SK-N-SH treated with all-trans-retinoic acid at 6 μM for 48 hours (cell line): Measurements from ENCODE around the gene COL10A1.
A peak's percentile ranks its signal among the peaks of the same experiment; 100 is the strongest.
"Not testable (repeated sequence)": the region's sequence is repeated elsewhere in the genome, so short reads cannot be mapped to it uniquely, and the experiment has no call there.

Experiments used
- ATAC-seq: fragments of 200-7000 bp; cut with Tn5 transposase; 3 replicates; pipeline ENCODE4 v1.9.1; 2020; ENCODE audit warnings: mild to moderate bottlenecking, moderate library complexity
- BACH2 ChIP-seq: fragments of 250-450 bp; sonication (Bioruptor Pico); IDR thresholded peaks from 2 replicates; pipeline ENCODE4 v1.9.0; 2021; ENCODE audit warnings: mild to moderate bottlenecking, borderline replicate concordance
- CSDC2 ChIP-seq: fragments of 250-450 bp; sonication (Bioruptor Pico); IDR thresholded peaks from 2 replicates; pipeline ENCODE4 v1.5.0; 2020; ENCODE audit warnings: mild to moderate bottlenecking, moderate library complexity
- GLIS3 ChIP-seq: fragments of 250-450 bp; sonication (Bioruptor Pico); IDR thresholded peaks from 2 replicates; pipeline ENCODE4 v1.5.0; 2020; ENCODE audit warnings: mild to moderate bottlenecking, moderate library complexity
- ISL1 ChIP-seq: fragments of 250-450 bp; sonication (Bioruptor Pico); IDR thresholded peaks from 2 replicates; pipeline ENCODE4 v2.1.2; 2022; ENCODE audit warnings: mild to moderate bottlenecking, moderate library complexity
- OSR1 ChIP-seq: fragments of 250-450 bp; sonication (Bioruptor Pico); IDR thresholded peaks from 2 replicates; pipeline ENCODE4 v1.8.0; 2022; ENCODE audit warnings: moderate library complexity, mild to moderate bottlenecking, inconsistent platforms
- PPARA ChIP-seq: fragments of 250-450 bp; sonication (Bioruptor Pico); IDR thresholded peaks from 2 replicates; pipeline ENCODE4 v1.5.0; 2020; ENCODE audit warnings: mild to moderate bottlenecking, borderline replicate concordance
- RARB ChIP-seq: fragments of 250-450 bp; sonication (Bioruptor Pico); IDR thresholded peaks from 2 replicates; pipeline ENCODE4 v1.8.0; 2021; ENCODE audit warnings: mild to moderate bottlenecking, moderate library complexity
- SNAI2 ChIP-seq: fragments of 250-450 bp; sonication (Bioruptor Pico); IDR thresholded peaks from 2 replicates; pipeline ENCODE4 v1.5.0; 2020; ENCODE audit warnings: mild to moderate bottlenecking, moderate library complexity
- TCF4 ChIP-seq: fragments of 250-450 bp; sonication (Bioruptor Pico); IDR thresholded peaks from 2 replicates; pipeline ENCODE4 v1.8.0; 2021; ENCODE audit warnings: mild to moderate bottlenecking, moderate library complexity, borderline replicate concordance
- TOX ChIP-seq: fragments of 250-450 bp; sonication (Bioruptor Pico); IDR thresholded peaks from 2 replicates; pipeline ENCODE4 v1.8.0; 2021; ENCODE audit warnings: mild to moderate bottlenecking, moderate library complexity, borderline replicate concordance
- ZC3H10 ChIP-seq: fragments of 250-450 bp; sonication (Bioruptor Pico); IDR thresholded peaks from 2 replicates; pipeline ENCODE4 v1.5.1; 2021; ENCODE audit warnings: mild to moderate bottlenecking, moderate library complexity
- ZFP3 ChIP-seq: fragments of 250-450 bp; sonication (Bioruptor Pico); IDR thresholded peaks from 2 replicates; pipeline ENCODE4 v1.5.0; 2020; ENCODE audit warnings: mild to moderate bottlenecking, moderate library complexity
- ZFP30 ChIP-seq: fragments of 450-650 bp; formaldehyde crosslinking; IDR thresholded peaks from 2 replicates; pipeline ENCODE4 v1.5.0; 2022; ENCODE audit warnings: mild to moderate bottlenecking, moderate library complexity
- ZNF565 ChIP-seq: fragments of 450-650 bp; formaldehyde crosslinking; conservative IDR thresholded peaks from 2 replicates; pipeline ENCODE4 v1.5.0; 2020; ENCODE audit warnings: low read depth, mild to moderate bottlenecking, moderate library complexity
- ZNF70 ChIP-seq: fragments of 450-650 bp; formaldehyde crosslinking; IDR thresholded peaks from 2 replicates; pipeline ENCODE4 v1.5.0; 2020; ENCODE audit warnings: mild to moderate bottlenecking, moderate library complexity
- ZNF8 ChIP-seq: fragments of 450-650 bp; formaldehyde crosslinking; IDR thresholded peaks from 2 replicates; pipeline ENCODE4 v1.5.0; 2020; ENCODE audit warnings: mild to moderate bottlenecking, moderate library complexity
- TF ChIP-seq, protein P1 (sequence below): fragments of 250-450 bp; sonication (Bioruptor Pico); IDR thresholded peaks from 2 replicates; pipeline ENCODE4 v1.8.0; 2021; ENCODE audit warnings: low read depth, mild to moderate bottlenecking, moderate library complexity, borderline replicate concordance
- TF ChIP-seq, protein P2 (sequence below): fragments of 250-450 bp; sonication (Bioruptor Pico); IDR thresholded peaks from 2 replicates; pipeline ENCODE4 v1.8.0; 2020; ENCODE audit warnings: mild to moderate bottlenecking, moderate library complexity, borderline replicate concordance
- TF ChIP-seq, protein P3 (sequence below): fragments of 250-450 bp; sonication (Bioruptor Pico); IDR thresholded peaks from 2 replicates; pipeline ENCODE4 v1.5.0; 2020; ENCODE audit warnings: mild to moderate bottlenecking, moderate library complexity
- TF ChIP-seq, protein P4 (sequence below): fragments of 250-450 bp; sonication (Bioruptor Pico); IDR thresholded peaks from 2 replicates; pipeline ENCODE4 v1.5.1; 2021; ENCODE audit warnings: mild to moderate bottlenecking, moderate library complexity
- TF ChIP-seq, protein P5 (sequence below): fragments of 250-450 bp; sonication (Bioruptor Pico); IDR thresholded peaks from 2 replicates; pipeline ENCODE4 v1.5.1; 2020; ENCODE audit warnings: low read depth, mild to moderate bottlenecking, moderate library complexity

Gene COL10A1

DNA sequence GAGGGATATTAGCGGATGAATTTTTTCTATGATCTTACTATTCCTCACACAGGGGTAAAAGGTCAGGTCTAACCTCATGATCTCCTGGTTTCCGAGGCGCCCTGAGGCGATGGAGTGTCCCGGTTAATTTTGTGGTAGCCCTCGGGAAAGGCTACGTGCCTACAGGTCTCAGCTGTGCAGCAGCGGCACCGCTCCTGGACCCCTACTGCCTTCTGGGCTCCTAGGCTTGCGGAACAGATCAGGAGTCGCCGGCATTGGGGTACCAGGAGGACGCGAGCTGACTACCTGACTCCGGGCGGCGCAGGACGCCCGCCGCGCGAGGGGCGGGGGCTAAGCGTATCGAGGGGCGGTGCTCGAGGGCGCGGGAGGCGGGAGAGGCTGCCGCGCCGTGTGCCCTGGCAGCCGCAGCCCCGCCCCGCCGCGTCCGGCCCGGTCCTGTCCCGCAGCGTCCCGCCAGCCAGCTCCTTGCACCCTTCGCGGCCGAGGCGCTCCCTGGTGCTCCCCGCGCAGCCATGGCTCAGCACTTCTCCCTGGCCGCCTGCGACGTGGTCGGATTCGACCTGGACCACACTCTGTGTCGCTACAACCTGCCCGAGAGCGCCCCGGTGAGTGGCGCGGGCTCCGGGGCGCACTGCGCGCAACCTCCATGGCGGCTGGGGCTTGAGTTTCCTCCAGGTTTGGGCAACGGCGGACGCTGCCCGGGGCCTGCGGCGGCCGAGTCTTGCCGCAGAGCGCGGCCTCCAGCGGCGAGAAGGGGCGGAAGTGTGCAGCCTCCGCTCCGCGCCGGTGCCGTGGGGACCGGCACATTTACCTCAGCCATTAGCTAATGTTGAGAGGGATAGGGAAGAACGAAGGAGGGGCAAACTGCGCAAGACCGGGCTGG is 25.3 kb downstream of the COL10A1 start, which contains the start of gene NT5DC1:
NT5DC1 (plus strand) TSS at position 435 of the 883 bp plus-strand sequence; CDS start at position 513, 78 bp downstream.
- TF ChIP-seq, protein P1, sequence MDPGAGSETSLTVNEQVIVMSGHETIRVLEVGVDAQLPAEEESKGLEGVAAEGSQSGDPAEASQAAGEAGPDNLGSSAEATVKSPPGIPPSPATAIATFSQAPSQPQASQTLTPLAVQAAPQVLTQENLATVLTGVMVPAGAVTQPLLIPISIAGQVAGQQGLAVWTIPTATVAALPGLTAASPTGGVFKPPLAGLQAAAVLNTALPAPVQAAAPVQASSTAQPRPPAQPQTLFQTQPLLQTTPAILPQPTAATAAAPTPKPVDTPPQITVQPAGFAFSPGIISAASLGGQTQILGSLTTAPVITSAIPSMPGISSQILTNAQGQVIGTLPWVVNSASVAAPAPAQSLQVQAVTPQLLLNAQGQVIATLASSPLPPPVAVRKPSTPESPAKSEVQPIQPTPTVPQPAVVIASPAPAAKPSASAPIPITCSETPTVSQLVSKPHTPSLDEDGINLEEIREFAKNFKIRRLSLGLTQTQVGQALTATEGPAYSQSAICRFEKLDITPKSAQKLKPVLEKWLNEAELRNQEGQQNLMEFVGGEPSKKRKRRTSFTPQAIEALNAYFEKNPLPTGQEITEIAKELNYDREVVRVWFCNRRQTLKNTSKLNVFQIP (CRISPR knock-in tag): no peak
- no peak for TF ChIP-seq ZFP3 (CRISPR knock-in tag)
- TF ChIP-seq, all 23 proteins: peak for 0

DNA sequence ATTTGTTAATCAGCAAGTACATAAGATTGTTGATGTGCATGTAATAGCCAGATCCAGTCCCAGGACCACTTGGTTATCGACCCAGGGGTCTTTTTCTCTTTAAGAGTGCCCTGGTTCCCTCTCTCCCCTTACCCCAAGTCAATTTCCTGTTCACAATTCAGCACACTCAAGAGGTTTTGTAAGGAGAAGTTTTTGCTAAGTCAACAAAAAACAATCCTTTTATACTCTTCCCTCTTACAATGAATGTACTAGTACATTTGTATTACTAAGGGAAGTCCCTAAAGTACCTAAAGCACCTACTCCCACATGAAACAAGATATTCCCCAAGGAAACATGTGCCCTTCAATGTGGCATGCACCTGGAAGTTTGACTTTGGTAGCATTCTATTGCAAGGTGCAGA is 26.9 kb downstream of the COL10A1 start:
- no peak for ATAC-seq
- TF ChIP-seq, protein P2, sequence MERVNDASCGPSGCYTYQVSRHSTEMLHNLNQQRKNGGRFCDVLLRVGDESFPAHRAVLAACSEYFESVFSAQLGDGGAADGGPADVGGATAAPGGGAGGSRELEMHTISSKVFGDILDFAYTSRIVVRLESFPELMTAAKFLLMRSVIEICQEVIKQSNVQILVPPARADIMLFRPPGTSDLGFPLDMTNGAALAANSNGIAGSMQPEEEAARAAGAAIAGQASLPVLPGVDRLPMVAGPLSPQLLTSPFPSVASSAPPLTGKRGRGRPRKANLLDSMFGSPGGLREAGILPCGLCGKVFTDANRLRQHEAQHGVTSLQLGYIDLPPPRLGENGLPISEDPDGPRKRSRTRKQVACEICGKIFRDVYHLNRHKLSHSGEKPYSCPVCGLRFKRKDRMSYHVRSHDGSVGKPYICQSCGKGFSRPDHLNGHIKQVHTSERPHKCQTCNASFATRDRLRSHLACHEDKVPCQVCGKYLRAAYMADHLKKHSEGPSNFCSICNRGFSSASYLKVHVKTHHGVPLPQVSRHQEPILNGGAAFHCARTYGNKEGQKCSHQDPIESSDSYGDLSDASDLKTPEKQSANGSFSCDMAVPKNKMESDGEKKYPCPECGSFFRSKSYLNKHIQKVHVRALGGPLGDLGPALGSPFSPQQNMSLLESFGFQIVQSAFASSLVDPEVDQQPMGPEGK (CRISPR knock-in tag): no peak
- TF ChIP-seq TOX: no peak

More for the DNA sequence above, 25.3 kb downstream of the COL10A1 start, which contains the start of gene NT5DC1:
- peak; percentile 96 for ATAC-seq

DNA sequence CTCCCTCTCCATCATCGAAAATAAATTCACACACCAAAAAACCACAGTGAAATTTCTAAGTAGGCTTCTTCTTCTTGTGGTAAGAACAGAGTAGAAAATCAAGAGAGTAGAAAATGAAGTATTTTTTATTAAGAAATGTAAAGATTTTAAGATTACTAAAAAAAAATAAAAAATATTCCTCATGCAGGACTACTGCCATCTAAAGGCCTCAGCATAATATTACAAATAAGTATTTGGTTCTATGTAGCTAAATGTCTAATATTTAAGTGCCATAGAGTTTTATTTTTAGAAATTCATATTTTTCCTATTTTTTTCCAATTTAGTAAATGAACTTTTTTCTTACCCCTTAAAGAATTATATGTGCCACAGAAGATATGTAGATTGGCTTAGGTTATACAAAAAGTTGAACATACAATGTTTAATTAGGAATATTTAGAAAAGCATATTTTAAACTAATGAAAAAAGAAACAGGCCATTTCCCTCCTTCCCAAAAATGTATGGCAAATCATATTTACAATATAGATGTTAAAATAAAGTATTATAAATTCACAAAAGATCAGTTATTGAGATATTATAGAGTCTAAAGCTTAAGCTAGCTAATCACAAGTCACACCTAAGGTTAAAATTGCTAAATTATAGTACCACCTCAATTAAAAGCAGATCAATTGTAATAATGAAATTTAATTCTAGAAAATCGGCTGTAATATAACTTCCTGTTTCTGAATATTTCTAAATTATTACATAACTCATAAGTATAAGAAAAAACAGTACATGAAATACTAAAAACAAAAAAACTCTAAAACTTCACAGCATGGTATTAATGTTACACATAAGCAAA is 28.7 kb downstream of the COL10A1 start:
- TF ChIP-seq RARB (CRISPR knock-in tag) (no peak), PPARA (CRISPR knock-in tag) (no peak), ZNF565 (no peak), ZC3H10 (no peak), ZNF70 (no peak), CSDC2 (CRISPR knock-in tag) (no peak), SNAI2 (CRISPR knock-in tag) (no peak), ZFP30 (CRISPR knock-in tag) (no peak), TCF4 (no peak), ZFP3 (CRISPR knock-in tag) (no peak), ZNF8 (no peak)
- TF ChIP-seq, protein P3, sequence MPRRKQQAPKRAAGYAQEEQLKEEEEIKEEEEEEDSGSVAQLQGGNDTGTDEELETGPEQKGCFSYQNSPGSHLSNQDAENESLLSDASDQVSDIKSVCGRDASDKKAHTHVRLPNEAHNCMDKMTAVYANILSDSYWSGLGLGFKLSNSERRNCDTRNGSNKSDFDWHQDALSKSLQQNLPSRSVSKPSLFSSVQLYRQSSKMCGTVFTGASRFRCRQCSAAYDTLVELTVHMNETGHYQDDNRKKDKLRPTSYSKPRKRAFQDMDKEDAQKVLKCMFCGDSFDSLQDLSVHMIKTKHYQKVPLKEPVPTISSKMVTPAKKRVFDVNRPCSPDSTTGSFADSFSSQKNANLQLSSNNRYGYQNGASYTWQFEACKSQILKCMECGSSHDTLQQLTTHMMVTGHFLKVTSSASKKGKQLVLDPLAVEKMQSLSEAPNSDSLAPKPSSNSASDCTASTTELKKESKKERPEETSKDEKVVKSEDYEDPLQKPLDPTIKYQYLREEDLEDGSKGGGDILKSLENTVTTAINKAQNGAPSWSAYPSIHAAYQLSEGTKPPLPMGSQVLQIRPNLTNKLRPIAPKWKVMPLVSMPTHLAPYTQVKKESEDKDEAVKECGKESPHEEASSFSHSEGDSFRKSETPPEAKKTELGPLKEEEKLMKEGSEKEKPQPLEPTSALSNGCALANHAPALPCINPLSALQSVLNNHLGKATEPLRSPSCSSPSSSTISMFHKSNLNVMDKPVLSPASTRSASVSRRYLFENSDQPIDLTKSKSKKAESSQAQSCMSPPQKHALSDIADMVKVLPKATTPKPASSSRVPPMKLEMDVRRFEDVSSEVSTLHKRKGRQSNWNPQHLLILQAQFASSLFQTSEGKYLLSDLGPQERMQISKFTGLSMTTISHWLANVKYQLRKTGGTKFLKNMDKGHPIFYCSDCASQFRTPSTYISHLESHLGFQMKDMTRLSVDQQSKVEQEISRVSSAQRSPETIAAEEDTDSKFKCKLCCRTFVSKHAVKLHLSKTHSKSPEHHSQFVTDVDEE (CRISPR knock-in tag): no peak
- TF ChIP-seq, protein P4, sequence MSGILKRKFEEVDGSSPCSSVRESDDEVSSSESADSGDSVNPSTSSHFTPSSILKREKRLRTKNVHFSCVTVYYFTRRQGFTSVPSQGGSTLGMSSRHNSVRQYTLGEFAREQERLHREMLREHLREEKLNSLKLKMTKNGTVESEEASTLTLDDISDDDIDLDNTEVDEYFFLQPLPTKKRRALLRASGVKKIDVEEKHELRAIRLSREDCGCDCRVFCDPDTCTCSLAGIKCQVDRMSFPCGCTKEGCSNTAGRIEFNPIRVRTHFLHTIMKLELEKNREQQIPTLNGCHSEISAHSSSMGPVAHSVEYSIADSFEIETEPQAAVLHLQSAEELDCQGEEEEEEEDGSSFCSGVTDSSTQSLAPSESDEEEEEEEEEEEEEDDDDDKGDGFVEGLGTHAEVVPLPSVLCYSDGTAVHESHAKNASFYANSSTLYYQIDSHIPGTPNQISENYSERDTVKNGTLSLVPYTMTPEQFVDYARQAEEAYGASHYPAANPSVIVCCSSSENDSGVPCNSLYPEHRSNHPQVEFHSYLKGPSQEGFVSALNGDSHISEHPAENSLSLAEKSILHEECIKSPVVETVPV: no peak
- no peak for ATAC-seq

DNA sequence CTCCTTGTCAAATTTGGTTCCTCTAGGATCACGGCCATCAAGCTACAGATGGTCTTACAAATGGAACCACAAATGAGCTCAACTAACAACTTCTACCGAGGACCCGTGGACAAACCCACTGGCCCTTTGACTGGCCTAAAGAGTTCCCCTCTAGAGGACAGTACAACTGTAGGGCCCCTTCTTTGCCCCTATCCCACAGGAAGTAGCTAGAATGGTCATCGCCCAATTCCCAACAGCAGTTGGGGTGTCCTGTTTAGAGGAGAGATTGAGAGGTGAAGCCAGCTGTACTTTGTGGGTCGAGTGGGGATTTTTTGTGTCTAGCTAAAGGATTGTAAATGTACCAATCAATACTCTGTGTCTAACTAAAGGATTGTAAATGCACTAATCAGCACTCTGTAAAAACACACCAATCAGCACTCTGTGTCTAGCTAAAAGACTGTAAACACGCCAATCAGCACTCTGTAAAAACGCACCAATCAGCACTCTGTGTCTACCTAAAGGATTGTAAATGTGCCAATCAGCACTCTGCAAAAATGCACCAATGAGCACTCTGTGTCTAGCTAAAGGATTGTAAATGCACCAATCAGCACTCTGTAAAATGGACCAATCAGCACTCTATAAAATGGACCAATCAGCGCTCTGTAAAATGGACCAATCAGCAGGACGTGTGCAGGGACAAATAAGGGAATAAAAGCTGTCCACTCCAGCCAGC is 29.7 kb downstream of the COL10A1 start:
- ATAC-seq: not testable (repeated sequence)

DNA sequence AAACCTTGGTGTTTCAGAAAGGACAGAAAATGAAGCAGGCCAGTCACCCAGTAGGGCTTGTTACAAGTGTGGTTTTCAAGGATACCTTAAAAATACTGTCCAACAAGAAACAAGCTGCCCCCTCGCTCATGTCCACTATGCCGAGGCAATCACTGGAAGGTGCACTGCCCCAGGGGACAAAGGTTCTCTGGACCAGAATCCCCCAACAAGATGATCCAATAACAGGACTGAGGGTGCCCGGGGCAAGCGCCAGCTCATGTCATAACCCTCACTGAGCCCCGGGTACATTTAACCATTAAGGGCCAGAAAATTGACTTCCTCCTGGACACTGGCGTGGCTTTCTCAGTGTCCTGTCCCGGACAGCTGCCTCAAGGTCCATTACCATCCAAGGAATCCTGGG is 31.9 kb downstream of the COL10A1 start:
- ATAC-seq: no peak
- no peak for TF ChIP-seq OSR1 (CRISPR knock-in tag)
- TF ChIP-seq BACH2 (CRISPR knock-in tag): no peak
- TF ChIP-seq ZC3H10: no peak
- TF ChIP-seq ISL1: no peak
- TF ChIP-seq ZNF8: no peak
- TF ChIP-seq SNAI2 (CRISPR knock-in tag): no peak
- TF ChIP-seq, protein P1 (CRISPR knock-in tag): no peak
- TF ChIP-seq GLIS3 (CRISPR knock-in tag): no peak
- no peak for TF ChIP-seq PPARA (CRISPR knock-in tag)
- TF ChIP-seq TOX: no peak
- TF ChIP-seq, protein P5, sequence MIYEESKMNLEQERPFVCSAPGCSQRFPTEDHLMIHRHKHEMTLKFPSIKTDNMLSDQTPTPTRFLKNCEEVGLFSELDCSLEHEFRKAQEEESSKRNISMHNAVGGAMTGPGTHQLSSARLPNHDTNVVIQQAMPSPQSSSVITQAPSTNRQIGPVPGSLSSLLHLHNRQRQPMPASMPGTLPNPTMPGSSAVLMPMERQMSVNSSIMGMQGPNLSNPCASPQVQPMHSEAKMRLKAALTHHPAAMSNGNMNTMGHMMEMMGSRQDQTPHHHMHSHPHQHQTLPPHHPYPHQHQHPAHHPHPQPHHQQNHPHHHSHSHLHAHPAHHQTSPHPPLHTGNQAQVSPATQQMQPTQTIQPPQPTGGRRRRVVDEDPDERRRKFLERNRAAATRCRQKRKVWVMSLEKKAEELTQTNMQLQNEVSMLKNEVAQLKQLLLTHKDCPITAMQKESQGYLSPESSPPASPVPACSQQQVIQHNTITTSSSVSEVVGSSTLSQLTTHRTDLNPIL (CRISPR knock-in tag): no peak
